ENCODE data around the gene CCND1.
A peak's percentile ranks its signal among the peaks of the same experiment; 100 is the strongest.

Gene CCND1

GRCh38 chr11:69641681-69642548 lies 959 bp downstream of the CCND1 start:
- peak; percentile 22 for DNase-seq (ENCODE audit: low spot score)

GRCh38 chr11:69642549-69642912 lies 1.6 kb downstream of the CCND1 start:
- no peak for DNase-seq (ENCODE audit: low spot score)

GRCh38 chr11:69642913-69643632 lies 2.1 kb downstream of the CCND1 start:
- peak; percentile 60 for DNase-seq (ENCODE audit: low spot score)

- no peak for DNase-seq (ENCODE audit: low spot score)
Observed at GRCh38 chr11:69643646-69644045, 2.7 kb downstream of the CCND1 start.

- peak; percentile 53 for DNase-seq (ENCODE audit: low spot score)
Observed at GRCh38 chr11:69644071-69644961, 3.4 kb downstream of the CCND1 start.

GRCh38 chr11:69644962-69645675 lies 4.2 kb downstream of the CCND1 start:
- DNase-seq (ENCODE audit: low spot score), result peak; percentile 30

GRCh38 chr11:69645801-69646492 lies 5.0 kb downstream of the CCND1 start:
- DNase-seq (ENCODE audit: low spot score), result peak; percentile 30

- DNase-seq (ENCODE audit: low spot score), result peak; percentile 45
Observed at GRCh38 chr11:69646493-69647389, 5.8 kb downstream of the CCND1 start.

- peak; percentile 31 for DNase-seq (ENCODE audit: low spot score)
Observed at GRCh38 chr11:69647390-69647748, 6.4 kb downstream of the CCND1 start.

- DNase-seq (ENCODE audit: low spot score), result peak; percentile 28
Observed at GRCh38 chr11:69647761-69648497, 7.0 kb downstream of the CCND1 start.

GRCh38 chr11:69648679-69649575 lies 8.0 kb downstream of the CCND1 start:
- DNase-seq (ENCODE audit: low spot score), result no peak

GRCh38 chr11:69649576-69649900 lies 8.6 kb downstream of the CCND1 start:
- no peak for DNase-seq (ENCODE audit: low spot score)

GRCh38 chr11:69650081-69650831 lies 9.3 kb downstream of the CCND1 start:
- peak; percentile 31 for DNase-seq (ENCODE audit: low spot score)

GRCh38 chr11:69650832-69651344 lies 9.9 kb downstream of the CCND1 start:
- peak; percentile 26 for DNase-seq (ENCODE audit: low spot score)

GRCh38 chr11:69651834-69652620 lies 11.1 kb downstream of the CCND1 start:
- DNase-seq (ENCODE audit: low spot score), result peak; percentile 37

- peak; percentile 60 for DNase-seq (ENCODE audit: low spot score)
Observed at GRCh38 chr11:69652999-69653398, 12.0 kb downstream of the CCND1 start.

Measured in SW480 (cell line).